GM19035 (cell line): ENCODE data around the gene TTC17.
"Not testable (repeated sequence)": the region's sequence is repeated elsewhere in the genome, so short reads cannot be mapped to it uniquely, and the experiment has no call there.

Source experiments
- ATAC-seq: cut with Tn5 transposase; IDR thresholded peaks from one replicate; pipeline ENCODE4 v1.9.1; 2021; ENCODE audit not compliant: unreplicated experiment

TTC17 gene

GRCh38 chr11:43358801-43359421 is at the start of gene TTC17:
TTC17 (plus strand) TSS chr11:43358920; CDS start chr11:43358955, 35 bp downstream.
- peak; percentile 96 for ATAC-seq

GRCh38 chr11:43311791-43312607 is 46.7 kb upstream of the TTC17 start, which contains the start of gene API5:
API5 (plus strand) TSS chr11:43311996; CDS start chr11:43312128, 132 bp downstream.
- ATAC-seq: peak; percentile 98

- ATAC-seq: no peak
Observed at GRCh38 chr11:43315966-43316365, 42.8 kb upstream of the TTC17 start.

- no peak for ATAC-seq
Observed at GRCh38 chr11:43316451-43316850, 42.3 kb upstream of the TTC17 start.

GRCh38 chr11:43327987-43328386 is 30.7 kb upstream of the TTC17 start:
- no peak for ATAC-seq

DNA sequence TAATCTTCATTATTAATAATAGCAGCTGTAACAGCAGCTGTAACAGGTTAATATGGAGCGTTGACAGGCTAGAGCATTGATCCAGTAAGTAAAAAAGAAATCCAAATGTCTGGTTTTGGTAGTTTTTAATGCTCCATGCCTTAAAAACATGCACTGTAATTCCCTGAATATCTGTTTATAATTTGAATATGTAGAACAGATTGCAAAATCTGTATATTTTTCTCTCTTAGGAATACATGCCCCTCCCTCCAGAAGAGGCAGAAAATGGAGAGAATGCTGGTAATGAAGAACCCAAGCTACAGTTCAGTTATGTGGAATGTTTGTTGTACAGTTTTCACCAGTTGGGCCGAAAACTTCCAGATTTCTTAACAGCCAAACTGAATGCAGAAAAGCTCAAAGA is 30.2 kb upstream of the TTC17 start:
- no peak for ATAC-seq

DNA sequence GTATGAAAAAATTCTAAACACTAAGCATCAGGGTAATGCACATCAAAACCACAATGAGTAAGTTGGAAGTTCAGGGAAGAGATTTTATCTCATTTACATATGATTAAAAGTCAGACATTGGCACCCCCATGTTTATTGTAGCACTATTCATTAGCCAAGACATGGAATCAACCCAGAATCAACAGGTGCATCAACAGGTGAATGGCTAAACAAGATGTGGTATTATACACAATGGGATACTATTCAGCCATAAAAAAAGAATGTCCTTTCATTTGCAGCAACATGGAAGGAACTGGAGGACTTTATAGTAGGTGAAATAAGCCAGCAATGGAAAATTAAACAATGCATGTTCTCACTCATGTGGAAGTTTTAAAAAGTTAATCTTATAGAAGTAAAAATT is 17.6 kb upstream of the TTC17 start:
- ATAC-seq: no peak

- ATAC-seq: not testable (repeated sequence)
Observed at GRCh38 chr11:43351426-43351825, 7.3 kb upstream of the TTC17 start.

- no peak for ATAC-seq
Observed at GRCh38 chr11:43354311-43354710, 4.4 kb upstream of the TTC17 start.

- no peak for ATAC-seq
Observed at GRCh38 chr11:43356336-43356735, 2.4 kb upstream of the TTC17 start.

DNA sequence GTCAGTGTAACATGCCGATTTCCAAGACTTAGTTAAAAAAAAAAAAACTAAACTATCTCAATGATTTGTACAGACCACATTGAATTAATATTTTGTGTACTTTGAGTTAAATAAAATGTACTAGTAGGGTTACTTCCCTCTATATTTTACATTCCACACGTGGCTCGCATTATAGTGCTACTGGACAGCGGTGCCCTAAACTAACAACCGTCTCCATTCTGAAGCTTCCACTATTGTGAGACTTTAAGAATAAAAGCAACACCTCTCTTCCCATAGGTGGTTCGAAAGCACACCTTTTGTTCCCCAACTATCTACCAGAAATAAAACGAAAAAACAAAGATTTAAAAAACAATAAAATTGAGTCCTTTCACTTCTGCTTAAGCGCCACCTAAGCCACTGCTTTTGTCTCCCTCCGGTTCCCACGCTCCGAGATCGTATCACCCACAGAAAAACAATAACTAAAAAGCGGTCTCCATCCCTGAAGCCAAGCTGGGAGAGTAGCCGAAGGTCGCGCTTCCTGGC is 380 bp upstream of the TTC17 start:
- ATAC-seq: no peak

DNA sequence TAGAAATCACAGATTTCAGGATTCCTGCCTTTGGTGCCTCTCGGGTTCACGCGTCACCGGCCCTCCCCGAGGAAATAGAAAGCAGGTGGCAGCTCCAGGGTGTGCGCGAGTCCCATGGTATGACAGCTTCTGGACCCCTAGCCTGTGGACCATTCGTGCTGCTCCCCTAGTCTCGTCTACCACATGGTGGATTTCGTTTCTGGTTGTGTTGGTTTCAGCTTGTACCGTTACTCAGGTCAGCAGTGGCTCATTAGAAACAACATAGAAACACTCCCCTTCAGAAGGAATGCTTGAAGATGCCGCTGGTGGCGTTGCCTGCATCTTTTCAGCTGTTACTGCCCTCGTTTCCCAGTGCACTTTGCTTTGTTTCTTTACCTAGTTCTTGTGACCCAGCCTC is 700 bp downstream of the TTC17 start:
- ATAC-seq: peak; percentile 47

- ATAC-seq: no peak
Observed at GRCh38 chr11:43360361-43361032, 1.8 kb downstream of the TTC17 start.

GRCh38 chr11:43366677-43367076 is 8.0 kb downstream of the TTC17 start:
- peak; percentile 53 for ATAC-seq

DNA sequence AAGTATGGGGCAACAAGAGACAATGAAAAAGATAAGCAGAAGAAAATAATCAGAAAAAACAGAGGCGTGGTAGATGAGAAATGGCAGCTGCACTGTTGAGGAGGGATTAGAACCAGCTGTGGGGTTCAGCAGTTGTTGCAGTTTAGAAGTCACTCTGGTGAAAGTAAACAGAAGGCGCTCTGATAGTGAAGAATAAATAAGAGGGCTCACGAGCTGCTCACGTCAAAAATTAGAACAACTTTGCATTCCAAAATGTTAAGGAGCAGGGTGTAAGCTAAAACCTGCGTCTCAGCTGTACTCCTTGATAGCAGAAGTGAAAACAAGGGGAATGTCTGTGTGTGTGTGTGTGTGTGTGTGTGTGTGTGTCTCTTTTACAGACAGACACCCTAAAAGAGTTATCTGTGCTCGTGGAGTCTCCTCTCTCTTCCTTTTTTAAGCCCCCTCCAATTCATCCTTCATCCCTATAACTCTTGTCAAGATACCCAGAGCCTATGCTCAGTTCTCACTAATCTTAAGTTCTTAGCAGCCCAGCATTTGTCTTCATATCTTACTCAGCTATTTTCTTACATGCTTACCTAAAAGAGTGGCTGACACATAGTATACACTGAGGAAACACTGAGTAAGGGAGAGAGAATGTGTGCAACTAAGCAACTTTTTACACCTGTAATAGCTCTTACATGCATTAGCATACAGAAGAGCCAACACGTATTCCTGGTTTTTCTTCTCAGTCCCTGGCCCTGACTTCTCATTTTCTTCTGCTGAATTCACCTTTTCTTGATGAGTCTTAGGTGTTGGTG is 8.9 kb downstream of the TTC17 start:
- peak; percentile 51 for ATAC-seq

- ATAC-seq: no peak
Observed at GRCh38 chr11:43376065-43376464, 17.3 kb downstream of the TTC17 start.

DNA sequence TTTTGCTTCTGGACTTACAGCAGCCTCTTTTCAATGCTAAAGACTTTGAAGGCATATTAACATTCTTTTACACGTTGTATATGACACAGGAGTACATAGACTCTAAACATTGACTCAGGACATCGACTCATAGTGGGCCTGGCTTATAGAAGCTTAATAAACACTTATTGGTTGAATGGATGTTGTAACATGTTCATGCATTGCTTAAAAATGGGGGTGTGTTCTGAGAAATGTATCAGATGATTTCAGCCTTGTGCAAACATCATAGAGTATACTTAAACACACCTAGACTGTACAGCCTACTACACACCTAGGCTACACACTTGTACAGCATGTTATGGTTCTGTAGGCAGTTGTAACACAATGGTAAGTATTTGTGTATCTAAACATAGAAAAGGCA is 17.9 kb downstream of the TTC17 start:
- no peak for ATAC-seq

GRCh38 chr11:43377389-43377788 is 18.7 kb downstream of the TTC17 start:
- ATAC-seq: no peak

DNA sequence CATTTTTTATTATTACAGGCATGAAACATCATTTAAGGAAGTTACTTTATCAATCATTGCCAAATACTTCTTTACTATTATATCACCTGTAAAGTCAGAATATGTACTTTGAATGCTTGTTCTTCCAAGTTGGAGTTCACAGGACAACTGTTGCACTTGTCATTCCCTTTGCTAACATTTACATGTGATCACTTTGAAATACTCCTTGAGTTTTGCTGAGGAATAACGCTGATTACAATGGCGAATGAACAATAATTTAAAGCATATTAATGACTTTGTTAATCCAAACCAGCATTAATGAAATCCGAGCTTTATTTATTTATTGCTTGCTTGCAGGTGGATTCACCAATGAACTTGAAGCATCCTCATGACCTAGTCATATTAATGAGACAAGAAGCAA is 20.2 kb downstream of the TTC17 start:
- ATAC-seq: no peak

DNA sequence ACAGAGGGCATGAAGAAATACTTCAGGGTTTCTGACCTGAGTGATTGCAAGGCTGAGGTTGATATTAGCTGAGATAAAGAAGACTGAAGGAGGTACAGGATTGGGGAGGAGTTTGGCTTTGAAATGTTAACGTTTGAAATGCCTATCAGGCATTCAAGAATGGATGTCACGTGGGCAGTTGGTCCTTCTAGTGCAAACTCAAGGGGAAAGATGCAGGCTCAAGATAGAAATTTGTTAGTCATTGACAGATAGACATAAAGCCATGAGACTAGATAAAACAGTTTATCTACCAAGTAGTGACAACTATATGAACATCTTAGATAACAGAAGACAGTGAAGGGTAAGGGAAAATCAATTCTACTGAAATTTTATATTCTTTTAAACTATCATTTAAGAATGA is 23.1 kb downstream of the TTC17 start:
- no peak for ATAC-seq

DNA sequence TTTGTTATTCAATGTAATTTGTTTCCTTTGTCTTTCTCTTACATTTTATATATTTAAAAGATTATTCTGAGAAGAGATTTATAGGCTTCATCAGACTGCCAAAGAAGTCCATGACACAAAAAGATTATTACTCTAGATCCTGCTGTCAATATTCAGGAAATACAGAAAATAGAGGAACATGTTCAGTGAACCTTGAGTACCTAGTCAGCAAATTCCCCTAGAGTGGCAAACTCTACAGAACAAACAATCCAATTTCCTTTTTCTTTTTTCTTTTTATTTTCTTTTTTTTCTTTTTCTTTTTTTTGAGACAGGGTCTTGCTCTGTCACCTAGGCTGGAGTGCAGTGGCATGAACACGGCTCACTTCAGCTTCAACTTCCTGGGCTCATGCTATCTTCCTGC is 23.9 kb downstream of the TTC17 start:
- ATAC-seq: no peak
